HFF-Myc (cell line): ENCODE measurements around the gene PPIB.

Experiments used
- DNase-seq: peaks from one replicate; pipeline ENCODE4 v3.0.0-alpha.2; 2011; ENCODE audit warnings: low read depth; ENCODE audit errors: extremely low read depth
- H3K4me3 ChIP-seq: replicated peaks from 2 replicates; pipeline ENCODE4 v1.5.1; 2011; ENCODE audit warnings: low read depth, mild to moderate bottlenecking, control low read depth, low read length
- TF ChIP-seq, protein P1 (sequence below): IDR thresholded peaks from 2 replicates; pipeline ENCODE4 v1.5.1; 2012; ENCODE audit warnings: mild to moderate bottlenecking, low read depth, low read length, control low read depth; ENCODE audit errors: missing control alignments

Gene PPIB

DNA sequence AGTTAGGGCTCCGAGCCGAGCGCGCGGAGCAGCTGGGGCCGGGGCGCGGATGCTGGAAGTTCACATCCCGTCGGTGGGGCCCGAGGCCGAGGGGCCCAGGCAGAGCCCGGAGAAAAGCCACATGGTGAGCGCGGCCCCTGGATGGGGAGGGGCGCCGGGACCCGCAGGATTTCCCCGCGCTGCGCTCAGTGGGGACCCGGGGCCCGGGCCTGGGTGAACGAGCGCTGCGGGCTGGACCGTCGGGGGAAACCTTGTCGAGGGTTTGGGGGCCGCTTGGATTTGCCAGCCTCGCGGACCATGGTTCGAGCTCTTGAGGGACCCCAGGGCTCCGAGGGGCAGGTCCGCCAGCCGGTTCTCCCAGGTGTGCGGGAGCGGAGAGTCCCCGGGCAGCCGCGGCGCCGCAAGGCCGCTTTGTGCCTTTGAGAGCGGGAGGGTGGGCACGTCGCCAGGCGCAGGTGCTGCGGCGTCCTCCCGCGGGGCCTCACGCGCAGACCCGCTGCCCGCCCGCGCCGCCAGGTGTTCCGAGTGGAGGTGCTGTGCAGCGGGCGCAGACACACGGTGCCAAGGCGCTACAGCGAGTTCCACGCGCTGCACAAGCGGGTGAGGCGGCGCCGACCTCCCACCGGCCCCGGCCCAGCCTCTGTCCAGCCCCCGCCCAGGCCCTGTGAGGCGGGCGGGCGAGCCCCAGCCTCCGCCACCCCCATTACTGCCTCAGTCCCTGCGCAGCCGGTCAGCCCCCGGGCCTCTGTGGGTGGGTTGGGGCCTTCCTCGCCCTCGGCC, 10.9 kb downstream of the PPIB start, which contains the start of gene SNX22:
Gene SNX22, plus strand, starts transcription at position 5 of the 780 bp plus-strand sequence. Its CDS starts 45 bp downstream, at position 50.
- TF ChIP-seq, protein P1, sequence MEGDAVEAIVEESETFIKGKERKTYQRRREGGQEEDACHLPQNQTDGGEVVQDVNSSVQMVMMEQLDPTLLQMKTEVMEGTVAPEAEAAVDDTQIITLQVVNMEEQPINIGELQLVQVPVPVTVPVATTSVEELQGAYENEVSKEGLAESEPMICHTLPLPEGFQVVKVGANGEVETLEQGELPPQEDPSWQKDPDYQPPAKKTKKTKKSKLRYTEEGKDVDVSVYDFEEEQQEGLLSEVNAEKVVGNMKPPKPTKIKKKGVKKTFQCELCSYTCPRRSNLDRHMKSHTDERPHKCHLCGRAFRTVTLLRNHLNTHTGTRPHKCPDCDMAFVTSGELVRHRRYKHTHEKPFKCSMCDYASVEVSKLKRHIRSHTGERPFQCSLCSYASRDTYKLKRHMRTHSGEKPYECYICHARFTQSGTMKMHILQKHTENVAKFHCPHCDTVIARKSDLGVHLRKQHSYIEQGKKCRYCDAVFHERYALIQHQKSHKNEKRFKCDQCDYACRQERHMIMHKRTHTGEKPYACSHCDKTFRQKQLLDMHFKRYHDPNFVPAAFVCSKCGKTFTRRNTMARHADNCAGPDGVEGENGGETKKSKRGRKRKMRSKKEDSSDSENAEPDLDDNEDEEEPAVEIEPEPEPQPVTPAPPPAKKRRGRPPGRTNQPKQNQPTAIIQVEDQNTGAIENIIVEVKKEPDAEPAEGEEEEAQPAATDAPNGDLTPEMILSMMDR: no peak
- H3K4me3 ChIP-seq: peak within 1 kb of the TSS; percentile 47
- no peak for DNase-seq

- no peak overlapping the region for H3K4me3 ChIP-seq
- TF ChIP-seq, protein P1: no peak
- DNase-seq: no peak
Measured at GRCh38 chr15:64149893-64150578, 12.8 kb downstream of the PPIB start.

DNA sequence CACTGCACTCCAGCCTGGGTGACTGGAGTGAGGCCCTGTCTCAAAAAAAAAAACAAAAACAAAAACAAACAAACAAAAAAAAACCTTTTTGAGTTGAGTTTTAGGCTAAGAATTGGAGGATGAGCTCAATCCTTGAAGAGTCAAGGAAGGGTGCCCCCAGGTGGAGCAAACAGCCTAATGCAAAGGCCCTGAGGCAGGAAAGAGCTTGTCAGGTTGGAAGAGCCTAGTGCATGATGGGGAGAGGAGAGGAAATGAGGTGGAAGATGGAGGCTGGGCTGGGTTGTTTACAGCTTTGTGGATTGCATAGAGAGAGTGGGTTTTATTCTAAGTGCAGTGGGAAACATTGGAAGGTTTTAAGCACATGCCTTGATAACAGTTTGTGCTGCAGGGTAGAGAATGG, 13.4 kb downstream of the PPIB start:
- no peak overlapping the region for H3K4me3 ChIP-seq
- no peak for DNase-seq
- TF ChIP-seq, protein P1: peak; percentile 32

- no peak overlapping the region for H3K4me3 ChIP-seq
- no peak for DNase-seq
- TF ChIP-seq, protein P1: no peak
Measured at GRCh38 chr15:64148581-64148980, 14.2 kb downstream of the PPIB start.

GRCh38 chr15:64148168-64148567, 14.7 kb downstream of the PPIB start:
- DNase-seq: no peak
- TF ChIP-seq, protein P1: no peak
- no peak overlapping the region for H3K4me3 ChIP-seq

DNA sequence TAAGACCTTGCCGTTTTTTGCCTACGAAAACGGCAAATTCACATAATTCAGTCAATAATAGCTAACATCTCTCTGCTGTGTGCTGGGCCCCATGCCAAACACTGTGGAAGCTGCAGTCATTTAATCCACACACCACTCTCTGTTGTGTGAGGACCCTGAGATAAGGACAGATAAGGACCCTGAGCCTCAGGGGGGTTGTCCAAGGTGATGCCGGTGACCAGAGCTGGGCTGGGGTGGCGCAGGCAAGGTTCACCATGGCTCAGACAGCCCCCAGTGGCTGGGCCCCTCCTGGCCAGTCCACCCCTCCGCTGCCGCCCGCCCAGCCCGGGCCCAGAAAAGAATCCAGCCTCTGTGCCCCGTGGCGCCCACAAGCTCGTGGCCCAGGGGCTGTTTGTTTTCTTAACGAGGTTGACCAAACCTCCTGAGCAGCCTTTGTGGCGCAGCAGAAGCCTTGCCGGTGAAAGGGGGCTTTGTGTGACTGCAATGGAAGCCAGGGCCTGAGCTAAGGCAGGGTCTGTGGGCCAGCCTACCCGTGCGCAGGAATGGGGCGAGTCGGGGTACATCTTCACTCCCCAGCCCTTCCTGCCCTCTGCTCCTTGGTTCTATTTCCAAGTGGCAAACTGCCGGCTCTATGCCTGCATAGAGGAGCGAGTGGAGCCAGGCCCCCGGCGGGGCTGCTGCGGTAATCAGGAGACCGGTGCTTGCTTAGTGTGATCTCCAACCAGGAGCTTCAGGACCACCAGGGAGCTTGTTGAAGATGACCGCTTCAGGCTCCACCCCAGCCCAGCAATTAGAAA, 15.7 kb downstream of the PPIB start:
- H3K4me3 ChIP-seq: no peak overlapping the region
- TF ChIP-seq, protein P1: no peak
- no peak for DNase-seq
